Measurements from ENCODE around the gene ITGAL. TPM values are rescaled to one million over a fixed set of nuclear protein-coding genes. Genes with fewer than 3 reads are reported as not detected.
A peak's percentile ranks its signal among the peaks of the same experiment; 100 is the strongest.

ITGAL gene
- total RNA-seq, 4 donors from 2014 or later: 1.8 to 33.7 (median 6.7) TPM

GRCh38 chr16:30533146-30533522 lies 60.6 kb downstream of the ITGAL start:
- no peak for DNase-seq
- H3K36me3 ChIP-seq: peaks cover 0 to 12% (median 4%) of the 10 kb centered on the region in 4 donors
- TF ChIP-seq POLR2A (IDR thresholded peaks at IDR 0.05) (peak; percentile 15), CTCF (IDR thresholded peaks at IDR 0.05) (no peak), POLR2AphosphoS5 (IDR thresholded peaks at IDR 0.05) (no peak), EP300 (IDR thresholded peaks at IDR 0.05; ENCODE audit: low read depth) (no peak)
- 74% methylated on average over 11 of the region's 11 CpGs; no CpG with 5 or more reads in 1 of the 2 donors for WGBS, 2 donors (ENCODE audit: low coverage in 1 of 2)
- H3K4me3 ChIP-seq: peak overlapping the region in 1 of 4 donors; percentile 65
- H3K4me1 ChIP-seq: peaks cover 12 to 40% (median 35%) of the 10 kb centered on the region in 4 donors
- H3K9me3 ChIP-seq: no peaks in the 10 kb centered on the region
- peak overlapping the region; percentile 93 to 96 (median 95) for H3K27ac ChIP-seq
- intact Hi-C loops (cut with DNase I; ENCODE audit: low total_unique reads) (no loop called here), in situ Hi-C loops (cut with MboI; ENCODE audit: low pct_ligation_motif_present in 1 of 4, low pct_unique_long_range_greater_than_20kb in 1 of 4, low sequenced_read_pairs in 3 of 4) (no loop called here)
- no peaks in the 10 kb centered on the region for H3K27me3 ChIP-seq

GRCh38 chr16:30533748-30534367 lies 61.3 kb downstream of the ITGAL start:
- intact Hi-C loops (cut with DNase I; ENCODE audit: low total_unique reads) (loop anchor here (1.0 kb wide), 1 partner anchor 24 kb away; the partner anchor contains the start of gene ZNF764), in situ Hi-C loops (cut with MboI; ENCODE audit: low pct_ligation_motif_present in 1 of 4, low pct_unique_long_range_greater_than_20kb in 1 of 4, low sequenced_read_pairs in 3 of 4) (no loop called here)
- H3K36me3 ChIP-seq: peaks cover 0 to 12% (median 4%) of the 10 kb centered on the region in 4 donors
- peak overlapping the region; percentile 51 to 74 (median 60) for H3K4me3 ChIP-seq
- no peak for DNase-seq
- H3K27me3 ChIP-seq: no peaks in the 10 kb centered on the region
- H3K27ac ChIP-seq: peak overlapping the region; percentile 93 to 96 (median 95)
- TF ChIP-seq POLR2A (IDR thresholded peaks at IDR 0.05): no peak
- no peak for TF ChIP-seq POLR2AphosphoS5 (IDR thresholded peaks at IDR 0.05)
- no peak for TF ChIP-seq CTCF (IDR thresholded peaks at IDR 0.05)
- TF ChIP-seq EP300 (IDR thresholded peaks at IDR 0.05; ENCODE audit: low read depth): no peak
- 6 to 11% methylated on average over 9 to 27 of the region's 29 CpGs for WGBS, 2 donors (ENCODE audit: low coverage in 1 of 2)
- no peaks in the 10 kb centered on the region for H3K9me3 ChIP-seq
- peaks cover 9 to 35% (median 31%) of the 10 kb centered on the region in 4 donors for H3K4me1 ChIP-seq

DNA sequence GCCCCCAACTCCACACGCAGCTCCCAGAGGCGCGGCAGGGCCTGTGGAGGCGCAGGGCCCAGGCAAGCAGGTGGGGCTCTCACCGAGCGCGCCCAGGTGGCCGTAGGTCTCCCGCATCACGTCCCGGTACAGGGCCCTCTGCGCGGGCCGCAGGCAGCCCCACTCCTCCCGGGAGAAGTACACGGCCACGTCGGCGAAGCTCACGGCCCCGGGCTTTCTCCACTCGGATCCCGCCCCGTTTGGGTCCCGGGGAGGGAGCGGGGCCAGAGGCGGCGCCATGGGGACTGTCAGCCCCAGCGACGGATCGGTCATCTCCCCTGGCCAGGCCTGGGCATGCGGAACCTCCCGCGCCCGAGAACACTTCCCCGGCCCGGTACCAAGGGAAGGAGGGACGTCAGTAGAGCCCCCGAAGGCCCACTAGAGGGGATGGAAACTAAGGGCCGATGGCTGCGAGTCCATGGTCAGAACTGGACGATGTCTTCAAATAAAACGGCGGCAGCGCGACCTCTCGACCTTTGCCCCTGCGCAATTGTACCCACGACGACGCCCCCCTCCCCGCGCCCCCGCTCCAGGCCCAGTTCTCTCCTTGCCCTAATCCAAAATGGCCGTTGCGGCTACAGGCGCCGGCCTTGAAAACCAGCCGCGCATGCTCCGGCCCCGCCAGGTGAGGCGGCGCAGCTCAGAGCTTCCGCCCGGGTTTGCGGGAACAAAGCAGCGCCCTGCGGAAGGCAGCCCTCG lies 62.0 kb downstream of the ITGAL start, which contains the start of gene ZNF747:
TSS of gene ZNF747 (minus strand) at position 491 of the 738 bp plus-strand sequence. CDS start at position 312, 179 bp downstream.
- in situ Hi-C loops (cut with MboI; ENCODE audit: low pct_ligation_motif_present in 1 of 4, low pct_unique_long_range_greater_than_20kb in 1 of 4, low sequenced_read_pairs in 3 of 4) (no loop called here), intact Hi-C loops (cut with DNase I; ENCODE audit: low total_unique reads) (loop anchor here (1.0 kb wide), 1 partner anchor 24 kb away; the partner anchor contains the start of gene ZNF764)
- H3K4me3 ChIP-seq: peak within 1 kb of the TSS; percentile 51 to 74 (median 60)
- H3K27ac ChIP-seq: peak within 1 kb of the TSS; percentile 93 to 96 (median 95)
- peak; percentile 94 for DNase-seq
- peaks cover 0 to 12% (median 4%) of the 10 kb centered on the region in 4 donors for H3K36me3 ChIP-seq
- WGBS, 2 donors (ENCODE audit: low coverage in 1 of 2): 0% methylated on average over 58 of the region's 70 CpGs; no CpG with 5 or more reads in 1 of the 2 donors
- H3K9me3 ChIP-seq: no peaks in the 10 kb centered on the region
- H3K27me3 ChIP-seq: no peaks in the 10 kb centered on the region
- peaks cover 9 to 35% (median 30%) of the 10 kb centered on the region in 4 donors for H3K4me1 ChIP-seq
- TF ChIP-seq EP300 (IDR thresholded peaks at IDR 0.05; ENCODE audit: low read depth) (no peak), POLR2AphosphoS5 (IDR thresholded peaks at IDR 0.05) (peak; percentile 80 to 87 (median 84)), CTCF (IDR thresholded peaks at IDR 0.05) (no peak), POLR2A (IDR thresholded peaks at IDR 0.05) (peak; percentile 42)

Data from transverse colon (tissue), 4 donors.